Kidney (tissue), 14 donors: ENCODE results near the gene SPARC. TPM values are rescaled to one million over a fixed set of nuclear protein-coding genes. Genes with fewer than 3 reads are reported as not detected.

ENCODE experiments used
- DNase-seq, 5 donors: peaks; one replicate each; pipeline ENCODE4 v3.0.0-alpha.2; 2013 to 2020
- FAIRE-seq: peaks from 2 replicates; lab custom pipeline; 2012; peaks lifted over from hg19 to GRCh38; lab: Jason Lieb, UNC
- H3K27ac ChIP-seq, 2 donors: one replicate each; pipeline ENCODE4 v1.7.0; 2013; ENCODE audit warnings: low read depth in 2 of 2, low read length in 2 of 2, inconsistent platforms in 1 of 2
- H3K27me3 ChIP-seq: one replicate; pipeline ENCODE4 v1.7.1; 2013; ENCODE audit warnings: low read length, inconsistent platforms; ENCODE audit not compliant: control insufficient read depth, insufficient read depth
- H3K36me3 ChIP-seq, 3 donors: one replicate each; pipeline versions ENCODE4 v1.7.0 to v1.7.1; 2013; ENCODE audit warnings: low read length in 3 of 3, control low read depth in 1 of 3, inconsistent platforms in 1 of 3; ENCODE audit not compliant: insufficient read depth in 3 of 3, control insufficient read depth in 2 of 3
- H3K4me1 ChIP-seq, 3 donors: one replicate each; pipeline versions ENCODE4 v1.7.0 to v1.7.1; 2013; ENCODE audit warnings: low read length in 3 of 3, inconsistent platforms in 1 of 3, low read depth in 1 of 3; ENCODE audit not compliant: control insufficient read depth in 2 of 3, insufficient read depth in 2 of 3
- H3K4me3 ChIP-seq, 3 donors: one replicate each; pipeline versions ENCODE4 v1.7.0 to v1.8.1; 2013; ENCODE audit warnings: low read length in 3 of 3, control low read depth in 1 of 3, inconsistent platforms in 1 of 3
- H3K9ac ChIP-seq, 3 donors: one replicate each; pipeline versions ENCODE4 v1.7.0 to v1.7.1; 2013; ENCODE audit warnings: low read length in 3 of 3, control low read depth in 1 of 3, inconsistent platforms in 1 of 3
- H3K9me3 ChIP-seq, 3 donors: one replicate each; pipeline versions ENCODE4 v1.7.0 to v1.7.1; 2013; ENCODE audit warnings: low read length in 3 of 3, control low read depth in 1 of 3, inconsistent platforms in 1 of 3; ENCODE audit not compliant: control insufficient read depth in 2 of 3, insufficient read depth in 1 of 3
- CTCF ChIP-seq: IDR thresholded peaks from 3 replicates; pipeline ENCODE4 v1.5.1; 2012; ENCODE audit warnings: mild to moderate bottlenecking, moderate library complexity, borderline replicate concordance; ENCODE audit not compliant: insufficient read depth; ENCODE audit errors: extremely low read depth
- intact Hi-C: fragments of 100-400 bp; cut with DNase I; formaldehyde crosslinking; loops from one replicate; pipeline ENCODE4 v1.11.1; 2022
- polyA plus RNA-seq: library from polyadenylated mRNA; stranded (reverse); fragments of 350-450 nt; fragmentation: Illumina TruSeq; extraction: RNeasy Lipid Tissue Mini Kit (QIAGEN cat#74804); gene quantifications from one replicate; pipeline ENCODE4 v1.2.3, GENCODE V29; 2014; ENCODE audit warnings: low read depth, low replicate concordance; ENCODE audit not compliant: insufficient read depth
- total RNA-seq: library from RNA; stranded (reverse); fragmentation: NEBNext Ultra II Directional; extraction: Animal tissue kit (Norgen Biotek cat#: 25700); gene quantifications from one replicate; pipeline ENCODE4 v1.2.1, GENCODE V29; 2021
- donor health status: control.
- donor health status: control.
- donor health status: control.
- donor health status: control.
- donor health status: control.
- donor health status: DM: yes; HTN: yes; CAD: no.
- donor health status: Normal renal cell carcinoma (clear cell type).

Gene SPARC
- total and polyA plus RNA-seq, 2 donors from 2014 or later, result 581 to 637 TPM

DNA sequence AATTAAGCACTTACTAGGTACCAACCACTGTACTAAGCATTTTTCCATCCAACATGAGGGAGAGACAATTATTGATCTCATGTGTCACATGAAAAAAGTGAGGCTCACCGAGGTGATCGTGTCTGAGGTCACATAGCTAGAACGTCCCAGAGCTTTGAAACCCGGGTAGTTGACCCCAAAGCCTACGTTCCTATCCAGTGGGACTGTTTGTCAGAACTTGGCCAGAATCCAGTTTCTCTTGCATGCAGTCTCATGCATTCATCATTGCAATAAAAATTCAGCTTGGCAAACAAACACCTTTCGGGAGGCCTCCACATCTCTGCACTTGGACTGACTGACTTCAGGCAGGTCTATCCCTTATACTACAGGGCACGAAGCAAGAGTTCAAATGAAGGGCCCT, 72.2 kb downstream of the SPARC start:
- H3K9me3 ChIP-seq, result no peaks in the 10 kb centered on the region
- no peak for TF ChIP-seq CTCF
- H3K27ac ChIP-seq, result no peak overlapping the region
- intact Hi-C loops, result no loop called here
- no peak overlapping the region for H3K4me3 ChIP-seq
- H3K36me3 ChIP-seq, result no peaks in the 10 kb centered on the region
- H3K27me3 ChIP-seq, result no peaks in the 10 kb centered on the region
- no peak overlapping the region for H3K9ac ChIP-seq
- DNase-seq (no peak), FAIRE-seq (no peak)
- H3K4me1 ChIP-seq, result no peaks in the 10 kb centered on the region

DNA sequence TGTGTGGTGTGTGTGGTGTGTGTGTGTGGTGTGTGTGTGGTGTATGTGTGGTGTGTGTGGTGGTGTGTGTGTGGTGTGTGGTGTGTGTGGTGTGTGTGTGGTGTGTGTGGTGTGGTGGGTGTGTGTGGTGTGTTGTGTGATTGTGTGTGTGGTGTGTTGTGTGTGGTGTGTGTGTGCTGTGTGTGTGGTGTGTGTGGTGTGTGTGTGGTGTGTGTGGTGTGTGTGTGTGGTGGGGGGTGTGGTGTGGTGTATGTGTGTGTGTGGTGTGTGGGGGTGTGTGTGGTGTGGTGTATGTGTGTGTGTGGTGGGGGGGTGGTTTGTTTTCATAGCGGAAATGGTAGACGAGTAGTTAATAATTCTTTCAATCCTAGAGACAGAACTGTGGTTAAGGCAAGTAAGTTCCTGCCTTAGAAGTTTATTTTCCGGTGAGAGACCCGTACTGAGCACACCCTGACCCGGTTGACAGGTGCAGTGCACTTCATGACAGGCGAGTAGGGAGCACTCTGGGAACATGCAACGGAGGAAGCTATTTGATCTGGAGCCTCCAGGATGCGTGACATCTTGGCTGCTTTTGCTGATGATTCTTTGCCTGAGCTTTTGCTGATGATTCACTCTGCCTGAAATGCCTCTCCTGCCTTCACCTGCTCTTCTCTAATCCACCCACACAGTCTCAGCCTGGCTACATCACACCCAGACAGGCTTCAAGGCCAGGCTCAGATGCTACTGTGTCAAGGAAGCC, 73.9 kb downstream of the SPARC start:
- no peak overlapping the region for H3K9ac ChIP-seq
- intact Hi-C loops, result no loop called here
- no peak for FAIRE-seq
- no peak overlapping the region for H3K4me3 ChIP-seq
- no peaks in the 10 kb centered on the region for H3K27me3 ChIP-seq
- H3K36me3 ChIP-seq, result no peaks in the 10 kb centered on the region
- H3K9me3 ChIP-seq, result no peaks in the 10 kb centered on the region
- no peaks in the 10 kb centered on the region for H3K4me1 ChIP-seq
- peak in 3 of 5 donors; percentile 33 to 46 (median 43) for DNase-seq
- H3K27ac ChIP-seq, result no peak overlapping the region
- no peak for TF ChIP-seq CTCF

- Histone ChIP-seq H3K27ac (no peak overlapping the region), H3K36me3 (no peaks in the 10 kb centered on the region), H3K4me1 (no peaks in the 10 kb centered on the region), H3K27me3 (no peaks in the 10 kb centered on the region), H3K9ac (no peak overlapping the region), H3K4me3 (no peak overlapping the region), H3K9me3 (no peaks in the 10 kb centered on the region)
- TF ChIP-seq CTCF, result no peak
- intact Hi-C loops, result no loop called here
- FAIRE-seq, result no peak
- DNase-seq, result no peak
Measured at GRCh38 chr5:151611127-151611775, 75.5 kb downstream of the SPARC start.

Other genes with a start within 250 kb of the SPARC start
- 11.0 TPM for gene SLC36A1, start 239.3 kb downstream of the SPARC start, total RNA-seq
- 4.1 TPM for gene SLC36A1, start 239.3 kb downstream of the SPARC start, polyA plus RNA-seq
- gene FAT2, start 95.6 kb downstream of the SPARC start, total RNA-seq, result 0.13 TPM
- 0.37 TPM for gene FAT2, start 95.6 kb downstream of the SPARC start, polyA plus RNA-seq
- 83.2 TPM for gene ATOX1, start 71.7 kb upstream of the SPARC start, total RNA-seq
- 611 TPM for gene ATOX1, start 71.7 kb upstream of the SPARC start, polyA plus RNA-seq
- 165 TPM for gene G3BP1, start 85.0 kb upstream of the SPARC start, total RNA-seq
- 34.2 TPM for gene G3BP1, start 85.0 kb upstream of the SPARC start, polyA plus RNA-seq
- not detected for gene GLRA1, start 237.9 kb upstream of the SPARC start, total RNA-seq
- gene GLRA1, start 237.9 kb upstream of the SPARC start, polyA plus RNA-seq, result not detected